Muscle layer of colon (tissue), 2 donors: Measurements from ENCODE around the gene MAGI2.

Experiments
- H3K27ac ChIP-seq: one replicate; pipeline ENCODE4 v1.7.0; 2013; ENCODE audit warnings: low read depth, mild to moderate bottlenecking, low read length, moderate library complexity
- H3K27me3 ChIP-seq, 2 donors: one replicate each; pipeline ENCODE4 v1.7.0; 2013; ENCODE audit warnings: low read length in 2 of 2, mild to moderate bottlenecking in 2 of 2; ENCODE audit not compliant: insufficient read depth in 2 of 2, control insufficient read depth in 1 of 2
- H3K36me3 ChIP-seq: one replicate; pipeline ENCODE4 v1.7.0; 2013; ENCODE audit warnings: mild to moderate bottlenecking, low read length; ENCODE audit not compliant: insufficient read depth
- H3K4me1 ChIP-seq: one replicate; pipeline ENCODE4 v1.7.0; 2013; ENCODE audit warnings: mild to moderate bottlenecking, low read length; ENCODE audit not compliant: insufficient read depth
- H3K4me3 ChIP-seq, 2 donors: one replicate each; pipeline ENCODE4 v1.7.0; 2013; ENCODE audit warnings: low read length in 2 of 2, low read depth in 1 of 2, mild to moderate bottlenecking in 1 of 2, moderate library complexity in 1 of 2
- H3K9ac ChIP-seq: one replicate; pipeline ENCODE4 v1.7.0; 2013; ENCODE audit warnings: low read length
- H3K9me3 ChIP-seq: one replicate; pipeline ENCODE4 v1.7.0; 2013; ENCODE audit warnings: mild to moderate bottlenecking, low read length
- donor health status: abdominal sarcoma.
- donor health status: Adenocarcinoma of cecum.

The MAGI2 gene

DNA sequence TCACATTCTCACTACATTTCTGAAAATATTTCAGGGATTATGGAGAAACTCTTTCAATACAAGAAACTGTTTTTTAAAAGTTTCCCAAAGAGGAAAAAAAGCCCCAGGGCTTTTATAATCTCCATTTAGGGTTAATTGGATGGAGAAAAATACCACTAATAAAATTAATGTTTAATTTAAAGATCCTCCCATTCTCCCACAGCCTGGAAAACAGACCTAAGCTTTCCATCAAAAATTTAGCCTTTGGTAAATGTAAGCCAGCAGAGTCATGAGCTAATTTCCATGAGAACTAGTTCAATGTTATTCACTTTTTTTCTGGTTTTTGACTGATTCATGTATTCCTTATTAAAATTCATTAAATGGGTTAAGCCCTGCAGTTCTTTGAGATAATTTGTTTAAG, 1246.2 kb downstream of the MAGI2 start:
- Histone ChIP-seq H3K27me3 (no peaks in the 10 kb centered on the region), H3K36me3 (no peaks in the 10 kb centered on the region), H3K9me3 (no peaks in the 10 kb centered on the region), H3K27ac (no peak overlapping the region), H3K4me1 (no peaks in the 10 kb centered on the region), H3K4me3 (no peak overlapping the region), H3K9ac (no peak overlapping the region)

DNA sequence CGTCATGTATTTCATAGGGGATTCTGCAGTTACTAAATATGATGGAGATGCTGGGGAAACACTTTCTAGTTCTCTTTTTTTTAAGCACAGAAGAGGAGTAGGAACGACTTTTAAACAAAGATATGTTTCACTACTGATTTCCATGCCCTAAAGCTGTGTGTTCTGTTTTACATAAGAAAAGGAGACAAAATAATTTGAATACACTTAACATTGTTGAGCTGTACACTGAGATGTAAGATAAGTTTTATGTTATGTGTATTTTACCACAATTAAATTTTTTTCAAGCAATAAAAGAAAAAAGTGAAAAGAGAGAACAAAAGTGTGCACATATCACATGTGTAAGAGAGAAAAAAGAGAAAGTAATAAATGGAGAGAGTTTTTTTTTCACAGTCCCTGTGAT, 1246.7 kb downstream of the MAGI2 start:
- Histone ChIP-seq H3K4me3 (no peak overlapping the region), H3K27ac (no peak overlapping the region), H3K36me3 (no peaks in the 10 kb centered on the region), H3K9me3 (no peaks in the 10 kb centered on the region), H3K4me1 (no peaks in the 10 kb centered on the region), H3K9ac (no peak overlapping the region), H3K27me3 (no peaks in the 10 kb centered on the region)

DNA sequence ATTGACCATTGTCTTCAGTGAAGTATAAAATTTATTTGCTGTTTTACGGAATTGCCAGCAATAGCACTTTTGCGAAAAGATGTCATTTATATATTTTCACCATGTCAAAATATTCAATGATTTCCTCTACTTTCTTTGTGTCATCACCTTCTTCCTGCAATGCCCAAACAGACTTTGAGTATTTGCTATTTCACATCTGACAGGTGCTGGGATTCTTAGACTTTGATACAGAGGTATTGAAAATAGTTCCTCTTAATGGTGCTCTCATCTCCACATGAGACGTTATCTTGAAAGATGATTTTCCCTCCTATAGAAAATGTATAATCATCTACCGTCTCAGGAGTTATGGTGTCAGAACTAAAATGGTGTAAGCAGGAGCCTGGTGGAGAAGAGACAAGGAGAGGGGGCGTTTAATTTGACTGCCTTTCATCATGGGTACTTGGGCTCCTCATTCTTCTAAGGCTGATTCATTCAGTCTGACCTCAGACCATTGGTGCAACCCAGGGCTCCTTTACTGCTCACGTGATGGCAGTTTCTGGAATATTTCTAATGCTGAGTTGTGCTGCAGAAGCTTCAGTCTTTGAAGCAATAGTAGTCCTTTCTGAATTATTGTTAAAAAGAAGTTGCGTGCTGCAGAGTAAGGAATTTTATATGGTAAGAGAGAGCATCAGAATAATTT, 1250.3 kb downstream of the MAGI2 start:
- H3K9ac ChIP-seq: no peak overlapping the region
- no peak overlapping the region for H3K4me3 ChIP-seq
- no peaks in the 10 kb centered on the region for H3K4me1 ChIP-seq
- no peaks in the 10 kb centered on the region for H3K36me3 ChIP-seq
- H3K9me3 ChIP-seq: no peaks in the 10 kb centered on the region
- no peaks in the 10 kb centered on the region for H3K27me3 ChIP-seq
- no peak overlapping the region for H3K27ac ChIP-seq

DNA sequence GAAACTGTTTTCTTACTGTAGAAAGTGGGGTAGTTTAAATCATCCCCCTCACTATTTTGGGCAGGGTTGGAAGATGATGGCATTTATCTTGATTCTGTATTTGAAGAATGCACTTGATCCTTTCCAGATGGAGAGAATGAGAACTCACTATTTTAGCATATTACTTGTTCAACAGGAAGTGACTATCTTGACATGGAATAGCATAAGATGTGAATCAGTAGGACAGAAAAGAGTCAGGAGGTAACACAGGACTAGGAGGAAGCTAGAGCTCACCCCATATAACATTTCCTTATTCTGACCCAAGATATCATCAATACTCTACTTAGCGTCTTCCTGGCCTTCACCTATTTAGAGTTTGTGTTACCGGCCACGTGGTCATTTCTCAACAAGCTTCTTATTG, 1254.7 kb downstream of the MAGI2 start:
- H3K4me1 ChIP-seq: no peaks in the 10 kb centered on the region
- H3K9ac ChIP-seq: no peak overlapping the region
- no peaks in the 10 kb centered on the region for H3K36me3 ChIP-seq
- H3K4me3 ChIP-seq: no peak overlapping the region
- no peak overlapping the region for H3K27ac ChIP-seq
- H3K9me3 ChIP-seq: no peaks in the 10 kb centered on the region
- H3K27me3 ChIP-seq: no peaks in the 10 kb centered on the region

DNA sequence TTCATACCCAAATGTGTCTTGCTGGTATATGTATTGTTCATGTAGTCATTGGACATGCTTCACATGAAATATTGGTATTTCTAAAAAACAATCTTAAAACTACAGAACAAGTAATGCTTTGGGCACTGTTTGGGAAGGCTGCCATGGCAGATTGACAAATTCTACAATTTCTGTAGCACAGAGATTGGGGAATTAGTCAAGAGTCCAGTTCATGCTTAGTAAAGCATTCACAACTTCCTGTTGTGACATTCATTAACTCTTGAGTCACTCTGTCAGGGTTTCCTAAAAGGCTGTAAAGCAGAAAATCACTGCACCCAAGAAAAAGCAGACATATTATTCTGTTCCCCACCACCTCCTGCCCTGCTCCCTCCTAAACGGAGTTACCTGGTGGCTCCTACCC, 1256.0 kb downstream of the MAGI2 start:
- H3K27me3 ChIP-seq: no peaks in the 10 kb centered on the region
- no peak overlapping the region for H3K9ac ChIP-seq

DNA sequence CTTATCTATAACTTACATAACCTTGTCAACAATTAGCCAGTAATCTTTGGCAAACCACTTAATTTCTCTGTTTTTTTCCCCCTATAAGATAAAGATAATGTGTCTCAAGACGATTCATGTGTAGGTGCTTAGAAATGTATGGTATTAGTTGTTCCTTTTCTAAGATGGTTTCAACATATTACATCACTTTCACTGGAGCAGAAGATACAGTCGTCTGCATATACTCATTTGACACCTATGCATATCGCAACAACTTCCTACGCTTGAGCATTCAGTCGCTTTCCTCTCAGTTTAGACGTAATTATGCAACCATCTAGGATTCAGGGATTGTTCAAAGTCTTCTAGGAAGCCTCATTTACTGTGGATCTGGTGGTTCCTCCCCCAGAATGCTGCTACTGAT, 1258.2 kb downstream of the MAGI2 start:
- H3K4me1 ChIP-seq: no peaks in the 10 kb centered on the region
- H3K27ac ChIP-seq: no peak overlapping the region
- no peaks in the 10 kb centered on the region for H3K36me3 ChIP-seq
- no peaks in the 10 kb centered on the region for H3K9me3 ChIP-seq
- H3K27me3 ChIP-seq: no peaks in the 10 kb centered on the region
- H3K4me3 ChIP-seq: no peak overlapping the region
- no peak overlapping the region for H3K9ac ChIP-seq

More for the DNA sequence above, 1256.0 kb downstream of the MAGI2 start:
- no peak overlapping the region for H3K4me3 ChIP-seq
- H3K4me1 ChIP-seq: no peaks in the 10 kb centered on the region
- no peaks in the 10 kb centered on the region for H3K9me3 ChIP-seq
- H3K27ac ChIP-seq: no peak overlapping the region
- no peaks in the 10 kb centered on the region for H3K36me3 ChIP-seq

DNA sequence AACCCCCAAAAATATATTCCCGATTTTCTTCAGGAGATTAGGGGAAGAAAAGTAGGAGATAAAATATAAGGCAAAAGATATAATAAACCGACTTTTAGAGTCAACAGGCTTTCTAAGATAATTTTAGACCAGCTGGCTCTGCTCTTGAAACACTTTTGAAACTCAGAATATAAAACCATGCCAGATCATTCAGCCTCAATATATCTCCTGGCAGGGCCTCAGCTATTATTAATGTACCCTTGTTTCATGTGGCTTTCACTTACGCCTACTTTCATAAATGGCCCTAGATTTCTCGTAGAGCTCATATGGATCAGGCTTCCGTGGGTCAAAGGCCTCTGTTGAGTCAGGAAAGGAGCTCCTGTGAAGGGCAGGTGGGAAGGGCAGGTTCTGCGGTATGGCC, 1258.9 kb downstream of the MAGI2 start:
- no peaks in the 10 kb centered on the region for H3K36me3 ChIP-seq
- H3K4me1 ChIP-seq: no peaks in the 10 kb centered on the region
- H3K9ac ChIP-seq: no peak overlapping the region
- H3K27me3 ChIP-seq: no peaks in the 10 kb centered on the region
- H3K4me3 ChIP-seq: no peak overlapping the region
- H3K27ac ChIP-seq: no peak overlapping the region
- H3K9me3 ChIP-seq: no peaks in the 10 kb centered on the region

DNA sequence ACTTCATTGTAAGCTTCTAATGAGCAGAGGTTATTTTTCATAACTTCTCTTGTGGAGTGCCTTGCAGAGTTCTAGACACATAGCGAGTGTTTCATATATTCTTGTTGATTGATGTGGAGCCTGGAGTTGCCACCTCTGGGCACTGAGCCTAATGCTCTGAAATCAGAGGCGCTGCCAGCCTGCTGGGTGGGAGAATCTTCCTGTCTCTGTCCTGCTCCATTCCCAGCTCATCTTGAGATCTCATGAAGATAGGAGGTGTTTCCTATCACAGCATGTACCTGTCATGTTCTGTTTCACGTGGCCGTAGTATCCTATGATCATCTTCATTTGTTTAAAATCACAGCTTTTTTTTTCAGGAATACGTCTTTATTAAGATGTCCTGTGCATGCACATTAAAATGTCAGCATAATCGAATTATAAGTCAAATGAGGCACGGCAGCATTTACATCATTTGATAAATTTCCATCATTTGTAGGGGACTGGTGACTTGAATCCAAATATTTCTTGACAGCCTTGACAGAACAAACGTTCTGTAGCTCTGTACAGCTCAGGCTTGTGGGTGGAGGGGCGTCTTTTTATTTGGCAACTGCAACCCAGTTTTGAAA, 1261.9 kb downstream of the MAGI2 start:
- no peaks in the 10 kb centered on the region for H3K4me1 ChIP-seq
- no peak overlapping the region for H3K27ac ChIP-seq

DNA sequence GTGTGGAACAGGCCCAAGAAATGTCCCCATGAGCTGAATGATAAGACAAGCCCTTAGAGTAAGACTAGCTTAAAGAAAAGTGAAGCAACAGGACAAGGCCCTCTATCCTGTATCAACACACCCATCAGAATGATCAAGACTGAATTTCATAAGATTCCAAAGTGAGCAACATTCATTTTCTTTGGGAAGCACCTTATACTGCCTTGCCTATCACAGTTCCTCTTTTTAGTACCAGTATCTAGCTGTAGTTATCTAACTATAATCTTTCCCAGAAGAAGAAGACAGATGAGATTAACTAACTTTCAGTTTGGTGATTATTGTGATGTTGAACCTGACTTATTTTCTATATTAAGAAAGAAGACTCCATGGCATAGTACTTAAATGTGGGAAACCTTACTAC, 1263.7 kb downstream of the MAGI2 start:
- no peak overlapping the region for H3K27ac ChIP-seq
- no peaks in the 10 kb centered on the region for H3K4me1 ChIP-seq
- no peaks in the 10 kb centered on the region for H3K9me3 ChIP-seq
- H3K9ac ChIP-seq: no peak overlapping the region
- no peak overlapping the region for H3K4me3 ChIP-seq
- no peaks in the 10 kb centered on the region for H3K27me3 ChIP-seq
- H3K36me3 ChIP-seq: no peaks in the 10 kb centered on the region

More for the DNA sequence above, 1261.9 kb downstream of the MAGI2 start:
- no peaks in the 10 kb centered on the region for H3K9me3 ChIP-seq
- no peak overlapping the region for H3K4me3 ChIP-seq
- H3K9ac ChIP-seq: no peak overlapping the region
- H3K36me3 ChIP-seq: no peaks in the 10 kb centered on the region
- H3K27me3 ChIP-seq: no peaks in the 10 kb centered on the region

DNA sequence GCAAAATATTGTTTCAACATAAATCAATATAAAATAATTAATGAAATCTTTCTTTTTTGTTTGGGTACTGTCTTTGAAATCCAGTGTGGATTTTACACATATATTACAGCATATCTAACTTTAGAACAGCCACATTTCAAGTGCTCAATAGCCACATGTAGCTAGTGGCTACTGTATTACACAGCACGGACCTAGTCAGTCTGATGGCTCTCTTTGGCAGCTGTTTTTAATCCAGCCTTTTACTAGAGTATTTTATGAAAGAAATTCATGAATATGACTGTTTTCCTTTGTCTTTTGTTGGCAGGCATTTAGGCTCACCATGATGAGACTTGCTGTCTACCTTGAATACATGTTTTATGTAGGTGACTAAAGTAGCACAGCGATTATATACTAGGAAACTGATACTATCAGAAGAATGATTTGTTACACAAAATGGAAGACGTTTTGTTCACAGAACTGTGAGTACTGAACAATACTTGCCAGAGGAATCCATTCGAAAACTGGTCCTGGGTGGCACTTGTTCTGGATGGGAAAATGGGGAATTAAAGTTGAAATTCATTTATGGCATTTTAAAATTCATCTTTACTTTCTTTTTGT, 1268.2 kb downstream of the MAGI2 start:
- H3K4me1 ChIP-seq: no peaks in the 10 kb centered on the region
- no peak overlapping the region for H3K9ac ChIP-seq
- H3K4me3 ChIP-seq: no peak overlapping the region
- no peaks in the 10 kb centered on the region for H3K27me3 ChIP-seq
- no peaks in the 10 kb centered on the region for H3K9me3 ChIP-seq
- no peak overlapping the region for H3K27ac ChIP-seq
- no peaks in the 10 kb centered on the region for H3K36me3 ChIP-seq

DNA sequence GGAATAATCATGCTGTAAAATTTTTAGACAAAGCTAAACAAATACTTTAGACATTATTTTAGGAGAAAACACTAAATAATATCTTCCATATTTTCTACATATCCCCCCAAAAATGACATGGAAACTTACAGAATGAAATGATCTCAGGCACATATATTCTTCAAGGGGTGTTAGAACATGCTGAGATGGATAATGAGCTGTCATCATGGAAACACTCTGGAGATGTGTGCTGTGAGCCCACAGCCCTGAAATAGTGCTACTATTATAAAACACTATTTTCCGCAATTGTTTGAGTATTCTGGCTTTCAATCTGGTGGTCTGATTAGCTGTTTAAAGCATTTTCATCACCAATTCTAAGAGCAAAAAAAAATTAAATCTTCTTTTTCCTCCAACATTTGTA, 1269.2 kb downstream of the MAGI2 start:
- H3K9ac ChIP-seq: no peak overlapping the region
- H3K4me1 ChIP-seq: no peaks in the 10 kb centered on the region
- no peak overlapping the region for H3K27ac ChIP-seq
- no peaks in the 10 kb centered on the region for H3K36me3 ChIP-seq
- no peak overlapping the region for H3K4me3 ChIP-seq
- no peaks in the 10 kb centered on the region for H3K9me3 ChIP-seq
- H3K27me3 ChIP-seq: no peaks in the 10 kb centered on the region
